ENCODE results near the gene ANKRD11.

Gene ANKRD11

GRCh38 chr16:89407282-89407924 lies 83.0 kb downstream of the ANKRD11 start:
- no peak for TF ChIP-seq CTCF (IDR thresholded peaks at IDR 0.05; ENCODE audit: low read depth, low read length, missing control alignments)
- H3K4me3 ChIP-seq (ENCODE audit: low read depth, low read length): no peak overlapping the region
- DNase-seq (ENCODE audit: low read depth): no peak

GRCh38 chr16:89406277-89406888 lies 84.0 kb downstream of the ANKRD11 start:
- DNase-seq (ENCODE audit: low read depth): no peak
- no peak overlapping the region for H3K4me3 ChIP-seq (ENCODE audit: low read depth, low read length)
- no peak for TF ChIP-seq CTCF (IDR thresholded peaks at IDR 0.05; ENCODE audit: low read depth, low read length, missing control alignments)

- no peak for DNase-seq (ENCODE audit: low read depth)
- no peak overlapping the region for H3K4me3 ChIP-seq (ENCODE audit: low read depth, low read length)
- TF ChIP-seq CTCF (IDR thresholded peaks at IDR 0.05; ENCODE audit: low read depth, low read length, missing control alignments): no peak
These were observed 85.8 kb downstream of the ANKRD11 start for GRCh38 chr16:89404561-89404960.

- TF ChIP-seq CTCF (IDR thresholded peaks at IDR 0.05; ENCODE audit: low read depth, low read length, missing control alignments): no peak
- DNase-seq (ENCODE audit: low read depth): no peak
- no peak overlapping the region for H3K4me3 ChIP-seq (ENCODE audit: low read depth, low read length)
These were observed 87.4 kb downstream of the ANKRD11 start for GRCh38 chr16:89402962-89403361.

GRCh38 chr16:89401641-89402445 lies 88.5 kb downstream of the ANKRD11 start:
- H3K4me3 ChIP-seq (ENCODE audit: low read depth, low read length): no peak overlapping the region
- DNase-seq (ENCODE audit: low read depth): no peak
- TF ChIP-seq CTCF (IDR thresholded peaks at IDR 0.05; ENCODE audit: low read depth, low read length, missing control alignments): no peak

- TF ChIP-seq CTCF (IDR thresholded peaks at IDR 0.05; ENCODE audit: low read depth, low read length, missing control alignments): no peak
- H3K4me3 ChIP-seq (ENCODE audit: low read depth, low read length): no peak overlapping the region
- no peak for DNase-seq (ENCODE audit: low read depth)
These were observed 89.2 kb downstream of the ANKRD11 start for GRCh38 chr16:89401205-89401604.

All from GM12864 (cell line).